Activated CD4-positive, alpha-beta T cell treated with anti-CD3 and anti-CD28 coated beads, Interleukin-2, amount 50 U/mL, for 24 hours (primary cell): ENCODE measurements around the gene DUT.

Source experiments
- DNase-seq, 2 donors: peaks; one replicate each; pipeline ENCODE4 v3.0.0-alpha.2; 2020; ENCODE audit warnings: low read depth in 1 of 2, low spot score in 1 of 2

Gene DUT

GRCh38 chr15:48367483-48367882, 36.3 kb downstream of the DUT start:
- DNase-seq, result no peak

- DNase-seq, result no peak
Measured at GRCh38 chr15:48370460-48370859, 39.2 kb downstream of the DUT start.

- no peak for DNase-seq
Measured at GRCh38 chr15:48371550-48371949, 40.3 kb downstream of the DUT start.

- no peak for DNase-seq
Measured at GRCh38 chr15:48371961-48372360, 40.7 kb downstream of the DUT start.

DNA sequence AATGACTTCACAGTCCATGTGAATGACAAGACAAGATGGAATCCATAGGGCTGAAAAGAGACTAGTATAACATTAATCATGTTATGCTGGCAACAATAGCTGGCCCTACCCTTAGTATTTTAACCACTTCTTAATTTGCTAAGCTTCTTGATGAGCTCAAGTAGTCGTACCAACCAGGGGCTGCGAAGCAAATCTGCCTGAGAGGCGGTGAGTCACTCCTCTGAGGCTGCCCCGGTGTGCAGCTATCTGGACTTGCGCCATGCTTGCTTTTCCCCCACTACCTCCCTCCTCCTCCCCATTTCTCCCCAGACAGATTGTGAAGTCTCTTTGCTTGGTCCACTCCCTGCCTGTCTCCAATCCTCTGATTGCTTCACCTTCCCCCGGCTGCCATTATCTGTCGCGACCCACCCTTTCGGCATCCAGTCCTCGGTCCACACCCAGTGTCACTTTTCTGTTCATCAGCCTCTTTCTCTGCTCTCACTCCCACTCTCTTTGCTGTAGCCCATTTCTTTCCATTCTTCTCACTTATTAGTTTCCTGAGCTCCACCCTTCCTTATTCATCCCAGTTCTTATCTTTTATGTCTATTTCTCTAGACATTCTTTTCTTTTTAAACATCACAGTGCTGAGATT, 42.7 kb downstream of the DUT start:
- no peak for DNase-seq

DNA sequence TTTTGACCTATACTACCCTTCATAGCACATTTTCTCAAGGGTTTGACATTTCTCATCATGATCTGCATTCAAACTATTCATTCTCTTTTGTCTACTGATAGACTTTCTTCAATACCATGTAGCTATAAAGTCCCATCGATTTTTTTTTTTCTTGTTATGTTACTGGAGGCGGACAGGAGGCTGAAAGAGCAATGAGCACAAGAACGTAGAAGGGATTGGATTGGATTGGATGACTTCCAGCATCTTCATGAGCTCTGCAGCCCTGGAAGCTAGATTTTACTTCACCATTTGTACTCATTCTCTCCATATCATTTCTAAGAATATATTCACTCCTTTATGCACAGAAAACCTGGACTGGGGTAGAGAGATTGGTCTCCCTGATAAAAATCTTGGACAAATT, 43.2 kb downstream of the DUT start:
- no peak for DNase-seq

GRCh38 chr15:48375767-48376166, 44.5 kb downstream of the DUT start:
- no peak for DNase-seq

GRCh38 chr15:48380198-48380597, 49.0 kb downstream of the DUT start:
- no peak for DNase-seq

GRCh38 chr15:48381861-48382260, 50.6 kb downstream of the DUT start:
- DNase-seq, result no peak

DNA sequence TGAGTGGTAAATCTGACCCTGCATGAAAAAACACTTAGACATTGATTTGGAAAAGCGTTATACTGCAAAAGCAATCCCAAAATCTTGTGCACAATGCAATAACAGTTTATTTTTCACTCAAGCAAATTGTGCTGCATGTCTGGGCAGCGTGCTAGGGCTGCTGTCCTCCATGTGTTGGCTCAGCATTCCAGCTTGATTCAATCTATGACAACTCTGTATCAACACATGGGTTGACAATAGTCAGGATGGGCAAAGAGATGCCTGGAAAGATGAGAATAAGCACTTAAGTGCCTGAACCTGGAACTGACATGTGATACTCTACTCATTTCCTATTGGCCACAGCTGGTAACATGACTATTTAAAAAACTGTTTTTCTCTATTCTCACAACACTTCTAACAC, 51.8 kb downstream of the DUT start:
- no peak for DNase-seq

GRCh38 chr15:48384616-48385015, 53.4 kb downstream of the DUT start:
- no peak for DNase-seq

GRCh38 chr15:48385031-48385830, 54.0 kb downstream of the DUT start:
- DNase-seq, result no peak

DNA sequence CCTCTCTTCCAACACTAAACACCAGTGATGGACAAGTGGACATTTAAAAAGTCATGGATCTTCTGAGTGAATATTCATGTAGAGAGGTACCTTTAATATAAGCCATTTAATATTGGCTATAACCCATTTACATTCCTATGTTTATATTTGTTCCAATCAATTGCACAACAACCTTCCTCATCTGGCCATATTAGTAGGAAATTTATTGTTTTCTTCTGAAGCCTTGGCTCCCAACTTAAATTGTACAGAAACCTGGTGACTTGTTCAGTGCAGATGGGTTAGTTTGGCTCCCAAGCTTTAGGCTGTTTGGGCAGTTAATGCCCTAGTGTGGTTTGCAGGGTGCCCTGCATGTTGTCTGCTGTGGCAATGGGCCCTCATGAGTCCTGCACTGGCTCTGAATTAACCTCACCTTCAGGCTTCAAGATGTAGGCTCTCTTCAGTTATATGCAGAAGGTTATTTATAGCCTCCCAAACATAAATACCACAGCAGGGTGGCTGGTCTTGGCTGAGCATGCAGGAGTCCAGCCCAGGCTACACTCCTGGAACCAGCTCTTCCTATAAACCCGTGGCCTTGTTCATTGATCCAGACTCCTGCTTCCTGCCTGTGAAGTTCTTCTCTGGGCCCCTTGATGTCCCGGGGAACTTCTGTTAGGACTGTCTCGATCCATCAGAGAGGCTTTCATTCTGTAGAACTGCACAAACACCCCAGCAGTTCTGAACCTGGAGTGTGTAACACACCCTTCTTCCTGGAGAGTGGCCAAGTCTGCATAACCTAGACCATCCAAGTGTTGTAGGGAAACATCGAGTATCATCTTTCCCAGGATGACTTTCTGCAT, 57.0 kb downstream of the DUT start:
- no peak for DNase-seq

DNA sequence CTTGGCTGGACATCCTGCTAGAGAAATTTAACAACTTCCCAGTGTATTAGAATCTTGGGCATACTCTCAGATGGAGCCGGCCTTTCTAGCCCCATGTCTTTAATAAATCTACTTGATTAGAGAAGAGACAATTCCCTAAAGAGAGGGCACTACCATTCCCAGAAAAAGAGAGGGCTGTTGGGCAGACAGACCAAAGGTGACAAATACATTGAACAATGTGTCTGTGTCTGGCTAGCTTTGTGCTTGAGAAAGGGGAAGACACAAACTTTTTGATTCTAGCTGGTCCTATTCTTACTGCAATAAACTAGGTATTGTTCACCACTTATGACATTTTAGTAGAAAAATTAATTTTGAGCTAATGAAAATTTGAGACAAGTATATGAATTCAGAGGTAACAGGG, 57.7 kb downstream of the DUT start:
- DNase-seq, result no peak

GRCh38 chr15:48389691-48390143, 58.5 kb downstream of the DUT start:
- no peak for DNase-seq

- DNase-seq, result no peak
Measured at GRCh38 chr15:48391950-48392349, 60.7 kb downstream of the DUT start.

GRCh38 chr15:48392356-48392755, 61.1 kb downstream of the DUT start:
- DNase-seq, result no peak
